HEK293 (cell line): ENCODE results near the gene DHCR7.
A peak's percentile ranks its signal among the peaks of the same experiment; 100 is the strongest.

Source experiments
- CTCF ChIA-PET: fragments of 350-600 bp; formaldehyde crosslinking; extraction: SDS; loops from one replicate; lab custom pipeline; 2021; ENCODE audit warnings: antibody characterized with exemption; lab: Yijun Ruan, JAX
- POLR2A ChIA-PET: fragments of 300-600 bp; formaldehyde crosslinking; extraction: SDS; loops from one replicate; lab custom pipeline; 2020; ENCODE audit warnings: antibody characterized with exemption, inconsistent platforms; lab: Yijun Ruan, JAX
- H3K27ac ChIP-seq: fragments of 200-500 bp; sonication (Bioruptor generic); 2 replicates; pipeline ENCODE4 v1.5.1; 2014; ENCODE audit warnings: low read depth, low read length, control low read depth, inconsistent platforms; ENCODE audit errors: extremely low read depth
- H3K36me3 ChIP-seq, 2 experiments: fragments of 200-500 bp in 1 of 2; sonication (Bioruptor generic) in 1 of 2; 1 replicate in 1 of 2; 2 replicates in 1 of 2; pipeline ENCODE4 v1.5.1; 2014 to 2017; ENCODE audit warnings: inconsistent platforms in 2 of 2, low read length in 2 of 2; ENCODE audit not compliant: control insufficient read depth in 2 of 2, insufficient read depth in 1 of 2
- H3K4me1 ChIP-seq: fragments of 200-500 bp; sonication (Bioruptor generic); 2 replicates; pipeline ENCODE4 v1.5.1; 2014; ENCODE audit warnings: mild to moderate bottlenecking, low read length, inconsistent platforms; ENCODE audit not compliant: control insufficient read depth, insufficient read depth
- H3K4me3 ChIP-seq: 2 replicates; pipeline ENCODE4 v1.5.1; 2011; ENCODE audit warnings: low read depth, mild to moderate bottlenecking, control low read depth, low read length, moderate library complexity
- H3K9me3 ChIP-seq: fragments of 200-500 bp; sonication (Bioruptor generic); 2 replicates; pipeline ENCODE4 v1.5.1; 2014; ENCODE audit warnings: low read depth, low read length, inconsistent platforms; ENCODE audit not compliant: control insufficient read depth, insufficient read depth
- EGR2 ChIP-seq: fragments of 450-650 bp; formaldehyde crosslinking; IDR thresholded peaks from 2 replicates; pipeline ENCODE4 v1.5.1; 2016; ENCODE audit warnings: low read depth, missing biosample characterization, missing genetic modification characterization
- YY1 ChIP-seq: fragments of 450-650 bp; formaldehyde crosslinking; IDR thresholded peaks from 2 replicates; pipeline ENCODE4 v1.5.1; 2018; ENCODE audit warnings: missing biosample characterization, missing genetic modification characterization
- ZBTB48 ChIP-seq: fragments of 450-650 bp; formaldehyde crosslinking; IDR thresholded peaks from 2 replicates; pipeline ENCODE4 v1.5.1; 2016; ENCODE audit warnings: missing biosample characterization, missing genetic modification characterization
- ZEB2 ChIP-seq: fragments of 450-650 bp; formaldehyde crosslinking; IDR thresholded peaks from 2 replicates; pipeline ENCODE4 v1.5.1; 2016; ENCODE audit warnings: missing biosample characterization, missing genetic modification characterization
- ZFHX2 ChIP-seq: fragments of 450-650 bp; formaldehyde crosslinking; conservative IDR thresholded peaks from 2 replicates; pipeline ENCODE4 v1.5.1; 2016; ENCODE audit warnings: missing biosample characterization, missing genetic modification characterization
- ZNF146 ChIP-seq: fragments of 450-650 bp; formaldehyde crosslinking; IDR thresholded peaks from 2 replicates; pipeline ENCODE4 v1.5.1; 2016; ENCODE audit warnings: missing biosample characterization, missing genetic modification characterization
- ZNF202 ChIP-seq: fragments of 450-650 bp; formaldehyde crosslinking; IDR thresholded peaks from 2 replicates; pipeline ENCODE4 v1.5.1; 2016; ENCODE audit warnings: missing biosample characterization, missing genetic modification characterization, borderline replicate concordance
- ZNF24 ChIP-seq: fragments of 450-650 bp; formaldehyde crosslinking; IDR thresholded peaks from 2 replicates; pipeline ENCODE4 v1.5.1; 2016; ENCODE audit warnings: missing biosample characterization, missing genetic modification characterization
- ZNF248 ChIP-seq: fragments of 450-650 bp; formaldehyde crosslinking; IDR thresholded peaks from 2 replicates; pipeline ENCODE4 v1.5.1; 2017; ENCODE audit warnings: missing biosample characterization, missing genetic modification characterization
- ZNF26 ChIP-seq: fragments of 450-650 bp; formaldehyde crosslinking; IDR thresholded peaks from 2 replicates; pipeline ENCODE4 v1.5.1; 2016; ENCODE audit warnings: missing biosample characterization, missing genetic modification characterization
- ZNF366 ChIP-seq: fragments of 450-650 bp; formaldehyde crosslinking; conservative IDR thresholded peaks from 2 replicates; pipeline ENCODE4 v1.5.1; 2016; ENCODE audit warnings: missing biosample characterization, missing genetic modification characterization
- ZNF513 ChIP-seq: fragments of 450-650 bp; IDR thresholded peaks from 2 replicates; pipeline ENCODE4 v1.5.1; 2018; ENCODE audit warnings: missing biosample characterization, missing genetic modification characterization
- ZNF514 ChIP-seq: fragments of 450-650 bp; formaldehyde crosslinking; IDR thresholded peaks from 2 replicates; pipeline ENCODE4 v1.5.1; 2016; ENCODE audit warnings: missing biosample characterization, missing genetic modification characterization
- ZNF529 ChIP-seq: fragments of 450-650 bp; formaldehyde crosslinking; IDR thresholded peaks from 2 replicates; pipeline ENCODE4 v1.5.1; 2017; ENCODE audit warnings: missing genetic modification characterization, missing biosample characterization; ENCODE audit not compliant: insufficient replicate concordance
- ZNF560 ChIP-seq: fragments of 450-650 bp; formaldehyde crosslinking; IDR thresholded peaks from 2 replicates; pipeline ENCODE4 v1.5.1; 2017; ENCODE audit warnings: missing biosample characterization, missing genetic modification characterization, borderline replicate concordance
- ZNF585B ChIP-seq: fragments of 450-650 bp; formaldehyde crosslinking; IDR thresholded peaks from 2 replicates; pipeline ENCODE4 v1.5.1; 2016; ENCODE audit warnings: missing biosample characterization, missing genetic modification characterization
- ZNF660 ChIP-seq: fragments of 450-650 bp; IDR thresholded peaks from 2 replicates; pipeline ENCODE4 v1.5.1; 2018; ENCODE audit warnings: missing biosample characterization, mild to moderate bottlenecking, missing genetic modification characterization
- ZNF664 ChIP-seq: fragments of 450-650 bp; formaldehyde crosslinking; IDR thresholded peaks from 2 replicates; pipeline ENCODE4 v1.5.1; 2016; ENCODE audit warnings: missing biosample characterization, missing genetic modification characterization
- ZNF692 ChIP-seq: fragments of 450-650 bp; formaldehyde crosslinking; IDR thresholded peaks from 2 replicates; pipeline ENCODE4 v1.5.1; 2016; ENCODE audit warnings: missing biosample characterization, missing genetic modification characterization
- ZNF768 ChIP-seq: fragments of 450-650 bp; formaldehyde crosslinking; IDR thresholded peaks from 2 replicates; pipeline ENCODE4 v1.5.1; 2018; ENCODE audit warnings: missing biosample characterization, mild to moderate bottlenecking, missing genetic modification characterization
- ZSCAN16 ChIP-seq: fragments of 450-650 bp; formaldehyde crosslinking; IDR thresholded peaks from 2 replicates; pipeline ENCODE4 v1.5.1; 2016; ENCODE audit warnings: missing biosample characterization, missing genetic modification characterization
- ZSCAN18 ChIP-seq: fragments of 450-650 bp; formaldehyde crosslinking; IDR thresholded peaks from 2 replicates; pipeline ENCODE4 v1.5.1; 2016; ENCODE audit warnings: missing biosample characterization, missing genetic modification characterization

Gene DHCR7

GRCh38 chr11:71435278-71435951, 12.8 kb downstream of the DHCR7 start (continued):
- no peak for TF ChIP-seq ZNF692 (tag by site-specific recombination)
- TF ChIP-seq ZNF664, result no peak
- TF ChIP-seq ZNF660 (tag by site-specific recombination), result no peak
- TF ChIP-seq ZEB2 (tag by site-specific recombination), result no peak
- TF ChIP-seq ZNF202 (tag by site-specific recombination), result no peak
- no peak for TF ChIP-seq ZNF26 (tag by site-specific recombination)
- no peak for TF ChIP-seq ZNF248 (tag by site-specific recombination)
- no peak for TF ChIP-seq ZSCAN16 (tag by site-specific recombination)
- TF ChIP-seq ZNF514 (tag by site-specific recombination), result no peak
- TF ChIP-seq YY1 (tag by site-specific recombination), result no peak
- no peak for TF ChIP-seq ZNF585B (tag by site-specific recombination)

GRCh38 chr11:71434576-71435130, 13.5 kb downstream of the DHCR7 start:
- Histone ChIP-seq H3K4me1 (no peaks in the 10 kb centered on the region), H3K4me3 (no peak overlapping the region), H3K27ac (no peak overlapping the region), H3K36me3 (peaks cover 0 to 42% of the 10 kb centered on the region in 2 experiments; a peak in 2 of 3 replicates), H3K9me3 (no peaks in the 10 kb centered on the region)
- CTCF ChIA-PET, result no interaction called here
- TF ChIP-seq ZNF366 (tag by site-specific recombination) (no peak), ZSCAN18 (no peak), EGR2 (tag by site-specific recombination) (0 out of 2 replicates have a peak, but pooled peaks have one; percentile 21), ZFHX2 (tag by site-specific recombination) (peak; percentile 33; the same call in 1 of the 2 replicates), ZNF529 (tag by site-specific recombination) (no peak), ZNF24 (tag by site-specific recombination) (no peak)
- POLR2A ChIA-PET, result interaction anchor here (0.5 kb wide), 1 partner anchor 57 kb away, joined by 3 read pairs; no protein-coding TSS in a partner anchor

GRCh38 chr11:71433648-71434450, 14.3 kb downstream of the DHCR7 start:
- Histone ChIP-seq H3K36me3 (peaks cover 0 to 35% of the 10 kb centered on the region in 2 experiments; a peak in 1 of 3 replicates), H3K4me1 (no peaks in the 10 kb centered on the region), H3K27ac (no peak overlapping the region), H3K4me3 (no peak overlapping the region), H3K9me3 (no peaks in the 10 kb centered on the region)
- ChIA-PET POLR2A (interaction anchor here (0.8 kb wide), 1 partner anchor 15 kb away, joined by 4 read pairs; the partner anchor contains the start of gene DHCR7), CTCF (interaction anchor here (0.6 to 1.8 kb wide), 4 partner anchors 14 to 347 kb away, joined by 3 to 6 read pairs (median 4); no protein-coding TSS in a partner anchor)
- TF ChIP-seq ZNF768 (tag by site-specific recombination) (no peak), ZNF560 (tag by site-specific recombination) (no peak), ZNF146 (tag by site-specific recombination) (no peak), ZBTB48 (tag by site-specific recombination) (no peak), ZNF513 (tag by site-specific recombination) (no peak)
